CD14-positive monocyte (primary cell): Measurements from ENCODE around the gene CTNNA2. TPM values are rescaled to one million over a fixed set of nuclear protein-coding genes. Genes with fewer than 3 reads are reported as not detected.

Experiments used
- DNase-seq, 3 donors: peaks; one replicate each; pipeline ENCODE4 v3.0.0-alpha.2; 2011 to 2022
- H2AFZ ChIP-seq: 2 replicates; pipeline ENCODE4 v1.6.0; 2012; ENCODE audit warnings: mild to moderate bottlenecking, low read depth, low read length, inconsistent platforms; ENCODE audit not compliant: insufficient read depth, poor library complexity, severe bottlenecking
- H3K27ac ChIP-seq, 2 donors: 1 replicate in 1 of 2; 2 replicates in 1 of 2; pipeline ENCODE4 v1.5.1; 2012 to 2013; ENCODE audit warnings: low read length in 2 of 2, control low read depth in 1 of 2, inconsistent platforms in 1 of 2, low read depth in 1 of 2, mild to moderate bottlenecking in 1 of 2
- H3K27me3 ChIP-seq, 2 donors: one replicate each; pipeline versions ENCODE4 v1.6.0 to v1.6.1; 2011 to 2013; ENCODE audit warnings: low read length in 2 of 2; ENCODE audit not compliant: control insufficient read depth in 2 of 2, insufficient read depth in 2 of 2
- H3K36me3 ChIP-seq, 2 donors: replicated peaks in 1 of 2; 1 replicate in 1 of 2; 2 replicates in 1 of 2; pipeline versions ENCODE4 v1.5.1 to v1.6.1; 2012 to 2013; ENCODE audit warnings: low read length in 2 of 2, control low read depth in 1 of 2, inconsistent platforms in 1 of 2, mild to moderate bottlenecking in 1 of 2; ENCODE audit not compliant: insufficient read depth in 2 of 2, control insufficient read depth in 1 of 2
- H3K4me1 ChIP-seq, 2 donors: 1 replicate in 1 of 2; 2 replicates in 1 of 2; pipeline versions ENCODE4 v1.5.1 to v1.6.1; 2012 to 2013; ENCODE audit warnings: low read length in 2 of 2, control low read depth in 1 of 2, inconsistent platforms in 1 of 2, mild to moderate bottlenecking in 1 of 2, moderate library complexity in 1 of 2; ENCODE audit not compliant: insufficient read depth in 2 of 2, control insufficient read depth in 1 of 2
- H3K4me2 ChIP-seq: replicated peaks from 2 replicates; pipeline ENCODE3; 2012; ENCODE audit warnings: low read length, moderate library complexity, mild to moderate bottlenecking; ENCODE audit not compliant: poor library complexity, severe bottlenecking; ENCODE audit errors: extremely low read depth
- H3K4me3 ChIP-seq, 3 experiments: fragments of 200-600 bp in 1 of 3; sonication (generic) in 1 of 3; replicated peaks in 1 of 3; 1 replicate in 2 of 3; 2 replicates in 1 of 3; pipeline ENCODE4 v1.5.1; 2011 to 2013; ENCODE audit warnings: low read length in 3 of 3, mild to moderate bottlenecking in 3 of 3, control low read depth in 2 of 3, low read depth in 2 of 3, inconsistent platforms in 1 of 3, moderate library complexity in 1 of 3
- H3K79me2 ChIP-seq: 2 replicates; pipeline ENCODE4 v1.6.0; 2012; ENCODE audit warnings: mild to moderate bottlenecking, control low read depth, inconsistent platforms, low read length, moderate library complexity; ENCODE audit not compliant: insufficient read depth
- H3K9ac ChIP-seq: 2 replicates; pipeline ENCODE4 v1.6.0; 2017; ENCODE audit warnings: low read length, mild to moderate bottlenecking; ENCODE audit not compliant: insufficient read depth, poor library complexity, severe bottlenecking
- H3K9me3 ChIP-seq, 2 donors: replicated peaks in 1 of 2; 1 replicate in 1 of 2; 2 replicates in 1 of 2; pipeline versions ENCODE4 v1.5.1 to v1.6.1; 2012 to 2013; ENCODE audit warnings: low read length in 2 of 2, control low read depth in 1 of 2; ENCODE audit not compliant: control insufficient read depth in 1 of 2, insufficient read depth in 1 of 2
- H4K20me1 ChIP-seq: 2 replicates; pipeline ENCODE4 v1.6.0; 2012; ENCODE audit warnings: mild to moderate bottlenecking, low read length, control low read depth, moderate library complexity; ENCODE audit not compliant: insufficient read depth
- H3K27ac Mint-ChIP-seq, 7 donors: one replicate each; pipeline ENCODE4 v1.8.0; 2020; ENCODE audit warnings: mild to moderate bottlenecking in 7 of 7, mixed read lengths in 7 of 7, moderate library complexity in 6 of 7, inconsistent platforms in 2 of 7
- H3K27me3 Mint-ChIP-seq, 3 donors: one replicate each; pipeline ENCODE4 v1.8.0; 2021 to 2022; ENCODE audit warnings: low read depth in 3 of 3, mild to moderate bottlenecking in 3 of 3, mixed read lengths in 3 of 3, moderate library complexity in 3 of 3, inconsistent platforms in 1 of 3
- H3K36me3 Mint-ChIP-seq, 2 donors: one replicate each; pipeline ENCODE4 v1.8.0; 2020; ENCODE audit warnings: mixed read lengths in 2 of 2, inconsistent platforms in 1 of 2, mild to moderate bottlenecking in 1 of 2
- H3K4me1 Mint-ChIP-seq: one replicate; pipeline ENCODE4 v1.8.0; 2020; ENCODE audit warnings: mild to moderate bottlenecking, mixed read lengths
- H3K4me3 Mint-ChIP-seq, 2 donors: one replicate each; pipeline ENCODE4 v1.8.0; 2020; ENCODE audit warnings: mild to moderate bottlenecking in 2 of 2, mixed read lengths in 2 of 2, moderate library complexity in 1 of 2
- H3K9me3 Mint-ChIP-seq, 7 donors: one replicate each; pipeline ENCODE4 v1.8.0; 2020 to 2022; ENCODE audit warnings: mixed read lengths in 7 of 7, mild to moderate bottlenecking in 6 of 7, moderate library complexity in 6 of 7, inconsistent platforms in 2 of 7
- whole genome bisulfite sequencing: methylation state at CpG from one replicate; pipeline ENCODE4 v1.1.5; 2013; ENCODE audit warnings: missing lambda C conversion rate; ENCODE audit not compliant: insufficient coverage; 5-methylcytosine and 5-hydroxymethylcytosine counted together
- intact Hi-C, 2 donors: fragments of 100-400 bp; cut with micrococcal nuclease; formaldehyde crosslinking; loops; one replicate each; pipeline versions ENCODE4 v1.15.0 to v1.15.1; 2023
- polyA plus RNA-seq, 3 donors: library from polyadenylated mRNA; depleted of rRNA in 1 of 3; unstranded in 2 of 3; stranded (reverse) in 1 of 3; fragments of 300-500 nt in 2 of 3; fragments of >200 nt in 1 of 3; fragmentation: Illumina TruSeq in 2 of 3; gene quantifications; 1 replicate in 2 of 3; 2 replicates in 1 of 3; pipeline ENCODE4 v1.2.3, GENCODE V29; 2012 to 2021
- TF ChIP-seq, protein P1 (sequence below): fragments of 200-600 bp; IDR thresholded peaks from one replicate; pipeline ENCODE4 v1.8.0; 2022; ENCODE audit warnings: antibody characterized with exemption, mild to moderate bottlenecking

CTNNA2 gene
- polyA plus RNA-seq, 3 donors = not detected

DNA sequence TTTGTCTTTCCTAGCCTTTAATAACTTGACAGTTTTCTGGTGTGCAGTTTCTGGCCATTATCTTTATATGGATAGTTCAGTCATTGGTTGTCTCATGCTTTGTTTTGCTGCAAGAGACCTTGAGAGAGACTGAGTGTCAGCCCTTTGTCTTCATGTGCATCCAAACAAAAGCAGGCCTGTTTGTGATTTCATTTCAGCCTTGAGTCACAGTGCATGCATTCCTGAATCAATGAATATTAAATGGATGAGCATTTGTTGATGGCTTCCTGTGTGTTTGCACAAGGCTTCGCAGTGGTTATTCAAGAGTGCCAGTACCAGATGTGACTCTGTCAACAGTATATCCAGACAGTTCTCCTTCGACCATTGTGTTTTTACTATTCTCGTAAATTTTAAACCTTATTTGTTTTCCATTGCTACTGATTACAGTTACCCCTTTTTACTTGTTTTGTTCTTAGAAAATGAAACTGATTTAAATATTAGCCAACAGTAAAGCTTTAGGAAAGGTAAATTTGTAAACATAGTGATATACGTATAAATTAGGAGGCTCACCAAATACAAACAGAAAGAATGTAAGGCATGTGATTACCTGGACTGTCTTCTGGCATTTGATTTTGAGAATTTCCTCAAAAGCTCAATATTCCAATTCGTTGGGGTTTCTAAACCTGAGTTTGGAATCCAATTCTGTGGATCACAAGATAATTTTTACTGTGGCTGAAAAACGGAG, 319.8 kb downstream of the CTNNA2 start:
- no peak overlapping the region for H3K27ac ChIP-seq

DNA sequence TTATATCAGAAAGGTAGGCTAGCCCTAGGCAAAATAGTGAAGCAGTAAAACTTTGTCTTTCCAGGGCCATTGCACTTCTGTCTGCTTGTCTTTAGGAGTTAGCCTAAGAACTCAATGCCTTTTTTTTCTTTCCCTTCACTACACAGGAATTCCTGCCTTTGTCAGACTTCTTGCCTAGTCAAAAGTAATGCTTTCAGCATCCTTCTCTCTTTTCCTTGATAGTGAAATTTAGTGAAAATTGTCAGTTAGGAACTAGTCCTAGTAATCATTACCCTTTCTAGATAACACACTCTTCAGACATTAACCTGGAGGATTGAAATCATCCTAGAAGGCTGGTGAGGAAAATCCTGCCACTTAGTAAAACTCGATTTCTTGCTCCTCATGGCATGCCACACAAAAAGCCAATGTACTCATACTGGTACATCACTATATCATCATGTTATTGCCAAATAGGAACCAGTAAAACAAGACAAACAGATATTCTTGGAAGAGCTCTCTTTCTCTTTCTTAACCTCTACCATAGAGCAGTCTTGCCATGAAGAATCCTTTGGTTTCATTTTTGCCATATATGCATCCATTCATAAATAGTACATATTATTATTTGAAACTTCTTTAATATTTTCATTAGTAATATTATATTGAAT, 320.5 kb downstream of the CTNNA2 start:
- no peaks in the 10 kb centered on the region for H3K9me3 ChIP-seq
- H3K9me3 Mint-ChIP-seq = peaks cover 0 to 2% (median 0%) of the 10 kb centered on the region in 7 donors
- no peak overlapping the region for H2AFZ ChIP-seq
- no peaks in the 10 kb centered on the region for H4K20me1 ChIP-seq
- no peak overlapping the region for H3K27ac Mint-ChIP-seq
- no CpG with 5 or more reads among the region's 1 CpG for WGBS
- no peaks in the 10 kb centered on the region for H3K36me3 Mint-ChIP-seq
- H3K27ac ChIP-seq = no peak overlapping the region
- no peak overlapping the region for H3K9ac ChIP-seq
- no peaks in the 10 kb centered on the region for H3K36me3 ChIP-seq
- H3K79me2 ChIP-seq = no peaks in the 10 kb centered on the region
- H3K4me1 Mint-ChIP-seq = no peaks in the 10 kb centered on the region
- intact Hi-C loops = no loop called here
- H3K4me1 ChIP-seq = no peaks in the 10 kb centered on the region
- DNase-seq = no peak
- no peaks in the 10 kb centered on the region for H3K27me3 ChIP-seq
- H3K4me3 Mint-ChIP-seq = no peak overlapping the region
- TF ChIP-seq, protein P1, sequence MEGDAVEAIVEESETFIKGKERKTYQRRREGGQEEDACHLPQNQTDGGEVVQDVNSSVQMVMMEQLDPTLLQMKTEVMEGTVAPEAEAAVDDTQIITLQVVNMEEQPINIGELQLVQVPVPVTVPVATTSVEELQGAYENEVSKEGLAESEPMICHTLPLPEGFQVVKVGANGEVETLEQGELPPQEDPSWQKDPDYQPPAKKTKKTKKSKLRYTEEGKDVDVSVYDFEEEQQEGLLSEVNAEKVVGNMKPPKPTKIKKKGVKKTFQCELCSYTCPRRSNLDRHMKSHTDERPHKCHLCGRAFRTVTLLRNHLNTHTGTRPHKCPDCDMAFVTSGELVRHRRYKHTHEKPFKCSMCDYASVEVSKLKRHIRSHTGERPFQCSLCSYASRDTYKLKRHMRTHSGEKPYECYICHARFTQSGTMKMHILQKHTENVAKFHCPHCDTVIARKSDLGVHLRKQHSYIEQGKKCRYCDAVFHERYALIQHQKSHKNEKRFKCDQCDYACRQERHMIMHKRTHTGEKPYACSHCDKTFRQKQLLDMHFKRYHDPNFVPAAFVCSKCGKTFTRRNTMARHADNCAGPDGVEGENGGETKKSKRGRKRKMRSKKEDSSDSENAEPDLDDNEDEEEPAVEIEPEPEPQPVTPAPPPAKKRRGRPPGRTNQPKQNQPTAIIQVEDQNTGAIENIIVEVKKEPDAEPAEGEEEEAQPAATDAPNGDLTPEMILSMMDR = no peak
- peaks cover 0 to 2% (median 0%) of the 10 kb centered on the region in 3 donors for H3K27me3 Mint-ChIP-seq
- no peak overlapping the region for H3K4me3 ChIP-seq
- no peak overlapping the region for H3K4me2 ChIP-seq

More for the DNA sequence above, 319.8 kb downstream of the CTNNA2 start:
- WGBS = 86% methylated on average over 1 of the region's 6 CpGs
- TF ChIP-seq, protein P1 = no peak
- Histone ChIP-seq H3K36me3 (no peaks in the 10 kb centered on the region), H3K79me2 (no peaks in the 10 kb centered on the region), H4K20me1 (no peaks in the 10 kb centered on the region), H3K27me3 (no peaks in the 10 kb centered on the region), H3K9me3 (no peaks in the 10 kb centered on the region), H2AFZ (no peak overlapping the region), H3K4me2 (no peak overlapping the region), H3K4me1 (no peaks in the 10 kb centered on the region), H3K9ac (no peak overlapping the region), H3K4me3 (no peak overlapping the region)
- no peak for DNase-seq
- Mint-ChIP-seq H3K9me3 (peaks cover 0 to 2% (median 0%) of the 10 kb centered on the region in 7 donors), H3K36me3 (no peaks in the 10 kb centered on the region), H3K27ac (no peak overlapping the region), H3K4me1 (no peaks in the 10 kb centered on the region), H3K4me3 (no peak overlapping the region), H3K27me3 (peaks cover 0 to 2% (median 0%) of the 10 kb centered on the region in 3 donors)
- intact Hi-C loops = no loop called here
